PC-3 (cell line): ENCODE results near the gene TMPRSS13. TPM values are rescaled to one million over a fixed set of nuclear protein-coding genes. Genes with fewer than 3 reads are reported as not detected.

ENCODE experiments used
- ATAC-seq: fragments of 200-7000 bp; cut with Tn5 transposase; 2 replicates; pipeline ENCODE4 v1.9.1; 2020; ENCODE audit warnings: mild to moderate bottlenecking, moderate library complexity
- BruUV-seq: library from RNA; stranded (reverse); fragments of 400-500 nt; replicated peaks from 2 replicates; lab custom pipeline; 2021; lab: Mats Ljungman, UMichigan
- CTCF ChIA-PET: fragments of 300-600 bp; sonication (Branson Sonifier 250); formaldehyde crosslinking; loops from one replicate; lab custom pipeline; 2022; ENCODE audit warnings: antibody characterized with exemption; lab: Charles Lee
- POLR2A ChIA-PET: fragments of 300-600 bp; sonication (Branson Sonifier 250); formaldehyde crosslinking; loops from one replicate; lab custom pipeline; 2022; ENCODE audit warnings: antibody characterized with exemption; ENCODE audit not compliant: unreplicated experiment; lab: Charles Lee
- DNase-seq: peaks from one replicate; pipeline ENCODE4 v3.0.0-alpha.2; 2015
- H2AFZ ChIP-seq: fragments of 300-600 bp; sonication (generic); 2 replicates; pipeline ENCODE4 v1.6.0; 2016; ENCODE audit warnings: antibody characterized with exemption, low read length
- H3F3A ChIP-seq: fragments of 300-600 bp; sonication (generic); one replicate; pipeline ENCODE4 v1.6.0; 2017; ENCODE audit warnings: antibody characterized with exemption, low read length, control low read depth, mild to moderate bottlenecking; ENCODE audit not compliant: unreplicated experiment
- H3K27ac ChIP-seq: fragments of 300-600 bp; sonication (generic); 2 replicates; pipeline ENCODE4 v1.5.1; 2016; ENCODE audit warnings: mild to moderate bottlenecking, low read length
- H3K27me3 ChIP-seq: fragments of 300-600 bp; sonication (generic); 2 replicates; pipeline ENCODE4 v1.6.1; 2016; ENCODE audit warnings: low read length, mixed read lengths
- H3K36me3 ChIP-seq: fragments of 300-600 bp; sonication (generic); 2 replicates; pipeline ENCODE4 v1.6.1; 2016; ENCODE audit warnings: low read depth, mixed run types, low read length, mixed read lengths
- H3K4me1 ChIP-seq: fragments of 300-600 bp; sonication (generic); 2 replicates; pipeline ENCODE4 v1.5.1; 2016; ENCODE audit warnings: low read length; ENCODE audit not compliant: insufficient read depth
- H3K4me2 ChIP-seq: fragments of 300-600 bp; sonication (generic); 2 replicates; pipeline ENCODE4 v1.6.0; 2016; ENCODE audit warnings: low read length
- H3K4me3 ChIP-seq: fragments of 300-600 bp; sonication (generic); 2 replicates; pipeline ENCODE4 v1.5.1; 2016; ENCODE audit warnings: mild to moderate bottlenecking, low read length, mixed read lengths
- H3K79me2 ChIP-seq: fragments of 300-600 bp; sonication (generic); 2 replicates; pipeline ENCODE4 v1.6.1; 2017; ENCODE audit warnings: low read length, mixed read lengths
- H3K9ac ChIP-seq: fragments of 300-600 bp; sonication (generic); 2 replicates; pipeline ENCODE4 v1.6.0; 2016; ENCODE audit warnings: mild to moderate bottlenecking, low read length
- H3K9me2 ChIP-seq: fragments of 300-600 bp; sonication (generic); replicated peaks from 2 replicates; pipeline ENCODE4 v1.6.1; 2016; ENCODE audit warnings: mixed run types, low read length, mixed read lengths
- H3K9me3 ChIP-seq: fragments of 300-600 bp; sonication (generic); 2 replicates; pipeline ENCODE4 v1.6.1; 2016; ENCODE audit warnings: low read length, mixed read lengths
- H4K20me1 ChIP-seq: fragments of 300-600 bp; sonication (generic); 2 replicates; pipeline ENCODE4 v1.6.1; 2016; ENCODE audit warnings: low read length, mixed read lengths
- CTCF ChIP-seq: fragments of 300-600 bp; sonication (generic); conservative IDR thresholded peaks from 2 replicates; pipeline ENCODE4 v1.5.1; 2017; ENCODE audit warnings: antibody characterized with exemption, low read depth, mild to moderate bottlenecking, low read length
- EZH2 ChIP-seq: fragments of 300-600 bp; sonication (generic); IDR thresholded peaks from one replicate; pipeline ENCODE4 v1.6.1; 2017; ENCODE audit warnings: antibody characterized with exemption, mild to moderate bottlenecking, low read length; ENCODE audit not compliant: unreplicated experiment
- EZH2phosphoT487 ChIP-seq: fragments of 300-600 bp; sonication (generic); IDR thresholded peaks from 2 replicates; pipeline ENCODE4 v1.6.1; 2018; ENCODE audit warnings: mild to moderate bottlenecking, antibody characterized with exemption, low read length, borderline replicate concordance
- intact Hi-C: fragments of 100-400 bp; cut with micrococcal nuclease; formaldehyde crosslinking; loops from 2 replicates; pipeline ENCODE4 v1.9.0; 2023
- total RNA-seq: library from RNA; depleted of rRNA; stranded (reverse); fragments of >200 nt; gene quantifications from 2 replicates; pipeline ENCODE4 v1.2.3, GENCODE V29; 2014

Gene TMPRSS13
- total RNA-seq, 1 experiment from 2014 or later: 2.9 TPM

GRCh38 chr11:117936973-117937372 is 7.8 kb upstream of the TMPRSS13 start:
- CTCF ChIA-PET: no interaction called here
- no peaks in the 10 kb centered on the region for H4K20me1 ChIP-seq
- TF ChIP-seq CTCF: no peak
- no peak for TF ChIP-seq EZH2
- TF ChIP-seq EZH2phosphoT487: no peak
- H3K9me2 ChIP-seq: no peaks in the 10 kb centered on the region
- H3K27me3 ChIP-seq: peaks cover 53% of the 10 kb centered on the region
- no peaks in the 10 kb centered on the region for H3K36me3 ChIP-seq
- no peak overlapping the region for H3K9ac ChIP-seq
- H3K9me3 ChIP-seq: no peaks in the 10 kb centered on the region
- no peak overlapping the region for H3K27ac ChIP-seq
- H3K4me1 ChIP-seq: no peaks in the 10 kb centered on the region
- intact Hi-C loops: no loop called here
- H3K79me2 ChIP-seq: no peaks in the 10 kb centered on the region
- POLR2A ChIA-PET: no interaction called here
- no peak overlapping the region for H2AFZ ChIP-seq
- DNase-seq: no peak
- no TSS peak for BruUV-seq
- no peak for ATAC-seq
- H3K4me2 ChIP-seq: no peak overlapping the region
- no peak overlapping the region for H3K4me3 ChIP-seq
- no peaks in the 10 kb centered on the region for H3F3A ChIP-seq

GRCh38 chr11:117934526-117935307 is 5.5 kb upstream of the TMPRSS13 start:
- no peaks in the 10 kb centered on the region for H3F3A ChIP-seq
- no peaks in the 10 kb centered on the region for H3K9me3 ChIP-seq
- H4K20me1 ChIP-seq: no peaks in the 10 kb centered on the region
- no peaks in the 10 kb centered on the region for H3K79me2 ChIP-seq
- H3K9me2 ChIP-seq: no peaks in the 10 kb centered on the region
- no peak overlapping the region for H3K4me3 ChIP-seq
- peaks cover 43% of the 10 kb centered on the region for H3K27me3 ChIP-seq
- no peak overlapping the region for H3K9ac ChIP-seq
- no peak overlapping the region for H3K27ac ChIP-seq
- TF ChIP-seq CTCF: no peak
- no peak for TF ChIP-seq EZH2phosphoT487
- no peak for TF ChIP-seq EZH2
- H3K4me2 ChIP-seq: no peak overlapping the region
- intact Hi-C loops: no loop called here
- ATAC-seq (no peak), DNase-seq (no peak)
- no TSS peak for BruUV-seq
- ChIA-PET CTCF (no interaction called here), POLR2A (no interaction called here)
- H3K36me3 ChIP-seq: no peaks in the 10 kb centered on the region
- H3K4me1 ChIP-seq: peaks cover 4% of the 10 kb centered on the region
- H2AFZ ChIP-seq: no peak overlapping the region

GRCh38 chr11:117933930-117934329 is 4.7 kb upstream of the TMPRSS13 start:
- DNase-seq: no peak
- ATAC-seq: no peak
- Histone ChIP-seq H4K20me1 (no peaks in the 10 kb centered on the region), H3K9ac (no peak overlapping the region), H3K27me3 (peaks cover 35% of the 10 kb centered on the region), H3K4me3 (no peak overlapping the region), H3K79me2 (no peaks in the 10 kb centered on the region), H3K9me3 (no peaks in the 10 kb centered on the region), H3K9me2 (no peaks in the 10 kb centered on the region), H3K4me2 (no peak overlapping the region), H3K27ac (no peak overlapping the region), H3K4me1 (peaks cover 12% of the 10 kb centered on the region), H2AFZ (no peak overlapping the region), H3F3A (no peaks in the 10 kb centered on the region), H3K36me3 (no peaks in the 10 kb centered on the region)
- POLR2A ChIA-PET: no interaction called here
- CTCF ChIA-PET: no interaction called here
- TF ChIP-seq EZH2: no peak
- no peak for TF ChIP-seq EZH2phosphoT487
- no peak for TF ChIP-seq CTCF
- intact Hi-C loops: no loop called here
- BruUV-seq: no TSS peak
